Left cardiac atrium (tissue), 4 donors: Measurements from ENCODE around the gene POU3F4. TPM values are rescaled to one million over a fixed set of nuclear protein-coding genes. Genes with fewer than 3 reads are reported as not detected.
A peak's percentile ranks its signal among the peaks of the same experiment; 100 is the strongest.

ENCODE experiments used
- ATAC-seq, 2 donors: fragments of 200-7000 bp; cut with Tn5 transposase; one replicate each; pipeline ENCODE4 v1.9.1; 2020; ENCODE audit warnings: mild to moderate bottlenecking in 2 of 2, moderate library complexity in 2 of 2
- DNase-seq: peaks from one replicate; pipeline ENCODE4 v3.0.0-alpha.2; 2020
- intact Hi-C, 2 donors: fragments of 100-400 bp; cut with DNase I; formaldehyde crosslinking; loops; one replicate each; pipeline versions ENCODE4 v1.14.1 to v1.15.1; 2022 to 2023
- long read RNA-seq: library from polyadenylated mRNA; unstranded; transcript quantifications from one replicate; pipeline ENCODE4 v2.0.0, GENCODE V29; 2021
- total RNA-seq, 2 donors: library from RNA; stranded (reverse); fragmentation: NEBNext Ultra II Directional; extraction: Animal tissue kit (Norgen Biotek cat#: 25700); gene quantifications; one replicate each; pipeline ENCODE4 v1.2.1, GENCODE V29; 2021
- donor health status: DM: no; HTN: yes; CAD: no.
- donor health status: DM: no; HTN: yes; CAD: no; lungs with severe emphysema.
- donor health status: DM: yes; HTN: yes; CAD: no.
- donor health status: Dilated cardiomyopathy.

Gene POU3F4
- not detected for total RNA-seq
- long read RNA-seq: 0 reads

GRCh38 chrX:83508006-83508405 is at the start of gene POU3F4:
Gene POU3F4, plus strand, starts transcription at chrX:83508290. Its CDS starts 35 bp downstream, at chrX:83508325.
- intact Hi-C loops: no loop called here
- ATAC-seq (no peak), DNase-seq (peak; percentile 30)

- intact Hi-C loops: no loop called here
- no peak for DNase-seq
These were observed 38.5 kb upstream of the POU3F4 start for GRCh38 chrX:83469551-83469950.

GRCh38 chrX:83495898-83496297 is 12.2 kb upstream of the POU3F4 start:
- ATAC-seq: no peak
- intact Hi-C loops: no loop called here
- DNase-seq: no peak

More at GRCh38 chrX:83469551-83469950, 38.5 kb upstream of the POU3F4 start:
- no peak for ATAC-seq

GRCh38 chrX:83501003-83501402 is 7.1 kb upstream of the POU3F4 start:
- ATAC-seq (no peak), DNase-seq (no peak)
- intact Hi-C loops: no loop called here

- ATAC-seq (no peak), DNase-seq (no peak)
- intact Hi-C loops: no loop called here
These were observed 6.6 kb upstream of the POU3F4 start for GRCh38 chrX:83501530-83501929.

- no peak for DNase-seq
- ATAC-seq: no peak
- intact Hi-C loops: no loop called here
These were observed 3.2 kb upstream of the POU3F4 start for GRCh38 chrX:83504721-83505479.

- intact Hi-C loops: no loop called here
- DNase-seq (peak; percentile 17), ATAC-seq (peak in 1 of 2 donors; percentile 23)
These were observed 600 bp downstream of the POU3F4 start for GRCh38 chrX:83508526-83509253.

GRCh38 chrX:83509254-83509801 is 1.2 kb downstream of the POU3F4 start:
- no peak for ATAC-seq
- no peak for DNase-seq
- intact Hi-C loops: no loop called here

GRCh38 chrX:83510510-83511062 is 2.5 kb downstream of the POU3F4 start:
- no peak for ATAC-seq
- intact Hi-C loops: no loop called here
- DNase-seq: no peak

- DNase-seq: no peak
- ATAC-seq: no peak
- intact Hi-C loops: no loop called here
These were observed 3.1 kb downstream of the POU3F4 start for GRCh38 chrX:83511208-83511607.

GRCh38 chrX:83512111-83512510 is 4.0 kb downstream of the POU3F4 start:
- intact Hi-C loops: no loop called here
- DNase-seq (no peak), ATAC-seq (no peak)

- intact Hi-C loops: no loop called here
- ATAC-seq (no peak), DNase-seq (no peak)
These were observed 8.5 kb downstream of the POU3F4 start for GRCh38 chrX:83516597-83516996.

GRCh38 chrX:83521905-83522304 is 13.8 kb downstream of the POU3F4 start:
- intact Hi-C loops: no loop called here
- ATAC-seq (no peak), DNase-seq (no peak)

GRCh38 chrX:83529950-83530349 is 21.9 kb downstream of the POU3F4 start:
- no peak for DNase-seq
- no peak for ATAC-seq
- intact Hi-C loops: no loop called here

GRCh38 chrX:83535417-83536196 is 27.5 kb downstream of the POU3F4 start:
- DNase-seq (no peak), ATAC-seq (no peak)
- intact Hi-C loops: no loop called here
